ENCODE measurements around the gene TGM6. TPM values are rescaled to one million over a fixed set of nuclear protein-coding genes. Genes with fewer than 3 reads are reported as not detected.
A peak's percentile ranks its signal among the peaks of the same experiment; 100 is the strongest.

The TGM6 gene
- total RNA-seq, 2 experiments from 2014 or later, result not detected

DNA sequence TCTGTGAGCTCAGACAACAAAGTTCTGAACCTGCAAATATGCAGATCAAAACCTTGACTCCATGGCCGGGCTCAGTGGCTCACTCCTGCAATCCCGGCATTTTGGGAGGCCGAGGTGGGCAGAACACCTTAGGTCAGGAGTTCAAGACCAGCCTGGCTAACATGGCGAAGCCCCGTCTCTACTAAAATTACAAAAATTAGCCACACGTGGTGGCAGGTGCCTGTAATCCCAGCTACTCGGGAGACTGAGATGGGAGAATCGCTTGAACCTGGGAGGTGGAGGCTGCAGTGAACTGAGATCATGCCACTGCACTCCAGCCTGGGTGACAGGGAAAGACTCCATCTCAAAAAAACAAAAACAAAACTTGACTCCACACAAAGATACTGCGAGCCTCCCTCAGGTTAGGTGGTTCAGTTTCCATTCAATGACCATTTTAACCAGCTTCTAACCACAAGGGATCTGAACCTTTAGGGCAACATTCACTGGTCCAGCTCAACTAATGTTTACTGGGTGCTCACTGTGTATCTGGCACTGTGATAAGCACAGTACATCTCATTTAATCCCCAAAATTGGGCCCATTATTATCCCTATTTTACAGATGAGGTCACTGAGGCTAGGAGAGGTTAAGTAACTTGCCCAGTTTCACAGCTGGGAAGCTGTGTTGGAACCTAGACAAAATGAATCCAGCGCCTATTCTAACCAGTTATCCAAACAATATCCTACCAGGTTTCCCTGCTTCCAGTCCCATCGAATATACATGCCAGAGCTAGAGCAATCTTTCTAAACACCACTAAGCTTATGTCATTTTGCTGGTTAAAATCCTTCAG, 88.1 kb downstream of the TGM6 start:
- no peak for DNase-seq
- H3K9me3 Mint-ChIP-seq, result no peaks in the 10 kb centered on the region
- POLR2A ChIA-PET, result interaction anchor here (0.9 to 5.3 kb wide), 9 partner anchors 11 to 404 kb away, joined by 3 to 81 read pairs (median 22); partner anchors contain the start of genes IDH3B, NOP56 and ZNF343
- H3K4me1 Mint-ChIP-seq, result peaks cover 53% of the 10 kb centered on the region
- H3K36me3 Mint-ChIP-seq (ENCODE audit: low read depth), result peaks cover 70% of the 10 kb centered on the region
- H3K27me3 Mint-ChIP-seq, result no peaks in the 10 kb centered on the region
- CTCF ChIA-PET, result interaction anchor here (0.5 to 6.1 kb wide), 6 partner anchors 9 to 178 kb away, joined by 3 to 88 read pairs (median 4); no protein-coding TSS in a partner anchor
- peak overlapping the region; percentile 57 for H3K27ac Mint-ChIP-seq
- H3K4me3 Mint-ChIP-seq, result peak overlapping the region; percentile 98

DNA sequence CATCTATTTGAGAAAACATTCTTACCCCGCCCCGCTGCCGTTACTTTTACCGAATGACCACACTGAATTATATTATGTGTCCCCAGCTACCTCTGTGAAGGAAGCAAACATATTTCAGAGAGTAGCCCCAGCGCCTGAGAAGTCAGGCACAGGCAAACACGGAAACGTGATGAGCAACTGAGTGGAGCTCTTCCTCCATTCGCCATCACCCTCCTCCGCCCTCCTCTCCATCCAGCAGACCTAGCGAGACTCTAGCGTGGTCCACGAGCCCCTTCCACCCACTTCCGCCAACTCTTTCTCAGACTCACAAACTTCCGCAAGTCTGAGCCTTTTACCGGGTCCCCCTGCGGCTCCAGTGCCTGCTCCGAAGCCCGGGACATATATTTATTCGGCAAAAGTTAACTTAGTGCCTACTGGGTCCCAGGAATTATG, 89.3 kb downstream of the TGM6 start:
- peak; percentile 68 for DNase-seq
- Mint-ChIP-seq H3K9me3 (no peaks in the 10 kb centered on the region), H3K27ac (peak overlapping the region; percentile 90), H3K36me3 (ENCODE audit: low read depth) (peaks cover 59% of the 10 kb centered on the region), H3K4me3 (peak overlapping the region; percentile 98), H3K4me1 (peaks cover 53% of the 10 kb centered on the region), H3K27me3 (no peaks in the 10 kb centered on the region)
- POLR2A ChIA-PET, result interaction anchor here (0.9 to 5.3 kb wide), 24 partner anchors 9 to 1926 kb away, joined by 3 to 81 read pairs (median 6); partner anchors contain the start of genes CSNK2A1, IDH3B, NOP56 and ZNF343
- CTCF ChIA-PET, result interaction anchor here (1.3 to 6.1 kb wide), 6 partner anchors 10 to 182 kb away, joined by 3 to 88 read pairs (median 6); no protein-coding TSS in a partner anchor

GRCh38 chr20:2470423-2471193, 89.9 kb downstream of the TGM6 start, which contains the start of gene SNRPB:
TSS of gene SNRPB (minus strand) at chr20:2470789. CDS start at chr20:2470690, 99 bp downstream.
- peak within 1 kb of the TSS; percentile 90 for H3K27ac Mint-ChIP-seq
- no peaks in the 10 kb centered on the region for H3K27me3 Mint-ChIP-seq
- no peaks in the 10 kb centered on the region for H3K9me3 Mint-ChIP-seq
- H3K36me3 Mint-ChIP-seq (ENCODE audit: low read depth), result peaks cover 53% of the 10 kb centered on the region
- peak within 1 kb of the TSS; percentile 98 for H3K4me3 Mint-ChIP-seq
- ChIA-PET CTCF (interaction anchor here (0.7 to 6.1 kb wide), 8 partner anchors 11 to 263 kb away, joined by 3 to 88 read pairs (median 6); partner anchors contain the start of gene ZNF343), POLR2A (interaction anchor here (0.7 to 5.3 kb wide), 31 partner anchors 9 to 1927 kb away, joined by 3 to 81 read pairs (median 4); partner anchors contain the start of genes CSNK2A1, IDH3B, NOP56 and ZNF343)
- H3K4me1 Mint-ChIP-seq, result peaks cover 52% of the 10 kb centered on the region
- DNase-seq, result peak; percentile 97

GRCh38 chr20:2473516-2473915, 92.8 kb downstream of the TGM6 start:
- Mint-ChIP-seq H3K36me3 (ENCODE audit: low read depth) (peaks cover 26% of the 10 kb centered on the region), H3K27me3 (no peaks in the 10 kb centered on the region), H3K4me3 (no peak overlapping the region), H3K9me3 (no peaks in the 10 kb centered on the region), H3K4me1 (peaks cover 28% of the 10 kb centered on the region), H3K27ac (no peak overlapping the region)
- DNase-seq, result no peak
- POLR2A ChIA-PET, result no interaction called here
- CTCF ChIA-PET, result interaction anchor here (1.0 kb wide), 1 partner anchor 50 kb away, joined by 3 read pairs; no protein-coding TSS in a partner anchor

GRCh38 chr20:2475850-2476741, 95.4 kb downstream of the TGM6 start:
- Mint-ChIP-seq H3K27ac (no peak overlapping the region), H3K36me3 (ENCODE audit: low read depth) (peaks cover 11% of the 10 kb centered on the region), H3K4me3 (no peak overlapping the region), H3K9me3 (no peaks in the 10 kb centered on the region), H3K27me3 (no peaks in the 10 kb centered on the region), H3K4me1 (peaks cover 13% of the 10 kb centered on the region)
- no peak for DNase-seq
- ChIA-PET CTCF (interaction anchor here (0.8 to 1.5 kb wide), 4 partner anchors 9 to 269 kb away, joined by 3 to 8 read pairs (median 4); no protein-coding TSS in a partner anchor), POLR2A (interaction anchor here (1.2 kb wide), 1 partner anchor 49 kb away, joined by 3 read pairs; no protein-coding TSS in a partner anchor)

DNA sequence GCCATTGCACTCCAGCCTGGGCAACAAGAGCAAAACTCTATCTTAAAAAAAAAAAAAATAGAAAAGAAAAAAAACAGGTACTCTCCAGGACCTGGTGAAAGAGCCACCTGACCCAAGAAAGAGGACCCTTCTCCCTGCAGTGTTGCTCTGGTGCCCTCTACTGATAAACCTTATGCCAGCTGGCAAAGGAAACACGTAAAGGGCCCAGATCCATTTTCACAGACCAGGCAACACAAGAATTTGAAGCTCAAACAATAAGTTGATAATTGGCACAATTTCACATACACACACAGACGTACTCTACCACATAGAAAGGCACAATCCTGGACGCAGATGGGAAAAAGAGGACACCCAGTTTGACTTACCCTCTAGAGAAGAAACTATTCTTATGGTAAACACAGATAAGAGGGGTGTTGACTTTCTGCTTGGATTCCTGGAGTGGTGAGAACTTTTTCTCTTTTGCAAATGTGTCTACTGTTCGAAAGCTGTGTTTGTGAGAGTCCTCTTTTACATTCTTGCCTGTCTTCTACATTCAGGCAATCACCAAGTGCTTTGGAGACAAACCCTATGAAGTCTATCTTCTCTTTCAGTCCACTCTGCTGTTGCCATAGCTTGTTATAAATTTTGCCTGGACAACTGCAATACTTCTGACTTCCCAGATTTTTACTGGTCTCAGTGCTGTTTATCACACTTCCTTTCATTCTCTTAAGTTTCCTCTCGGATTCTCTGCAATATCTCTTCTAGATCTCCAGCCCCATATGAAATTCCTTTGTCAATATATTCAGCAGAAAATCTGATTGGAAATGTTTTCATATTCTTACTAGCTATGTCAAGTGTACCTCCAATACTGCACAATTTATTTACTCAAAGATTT, 96.3 kb downstream of the TGM6 start:
- peaks cover 15% of the 10 kb centered on the region for H3K36me3 Mint-ChIP-seq (ENCODE audit: low read depth)
- peaks cover 6% of the 10 kb centered on the region for H3K4me1 Mint-ChIP-seq
- no peak for DNase-seq
- no peak overlapping the region for H3K4me3 Mint-ChIP-seq
- POLR2A ChIA-PET, result interaction anchor here (1.2 kb wide), 1 partner anchor 48 kb away, joined by 3 read pairs; no protein-coding TSS in a partner anchor
- no peaks in the 10 kb centered on the region for H3K9me3 Mint-ChIP-seq
- CTCF ChIA-PET, result interaction anchor here (0.8 to 1.5 kb wide), 6 partner anchors 10 to 270 kb away, joined by 3 to 8 read pairs (median 3); no protein-coding TSS in a partner anchor
- H3K27ac Mint-ChIP-seq, result no peak overlapping the region
- H3K27me3 Mint-ChIP-seq, result no peaks in the 10 kb centered on the region

- H3K4me3 Mint-ChIP-seq, result no peak overlapping the region
- no peaks in the 10 kb centered on the region for H3K4me1 Mint-ChIP-seq
- DNase-seq, result no peak
- H3K9me3 Mint-ChIP-seq, result no peaks in the 10 kb centered on the region
- peaks cover 27% of the 10 kb centered on the region for H3K36me3 Mint-ChIP-seq (ENCODE audit: low read depth)
- H3K27ac Mint-ChIP-seq, result no peak overlapping the region
- ChIA-PET POLR2A (no interaction called here), CTCF (no interaction called here)
- H3K27me3 Mint-ChIP-seq, result no peaks in the 10 kb centered on the region
Measured at GRCh38 chr20:2480381-2480780, 99.7 kb downstream of the TGM6 start.

Other genes starting within 250 kb of the TGM6 start
- not detected for gene TGM3, start 84.9 kb upstream of the TGM6 start, total RNA-seq
- gene SNRPB, start 89.9 kb downstream of the TGM6 start, total RNA-seq, result 100 to 1,000 TPM; 310 TPM
- 1 to 10 TPM; 6.2 to 8.8 TPM for gene ZNF343, start 128.0 kb downstream of the TGM6 start, total RNA-seq
- gene TMC2, start 155.7 kb downstream of the TGM6 start, total RNA-seq, result not detected

Data from activated CD4-positive, alpha-beta memory T cell treated with anti-CD3 and anti-CD28 coated beads, Interleukin-2, amount 10 ng/mL, durations not matched to agents 7 days and 5 days (primary cell).